Left lung (tissue), 10 donors: ENCODE results near the gene IQGAP3. TPM values are rescaled to one million over a fixed set of nuclear protein-coding genes. Genes with fewer than 3 reads are reported as not detected.
A peak's percentile ranks its signal among the peaks of the same experiment; 100 is the strongest.

Experiments
- ATAC-seq: fragments of 200-7000 bp; cut with Tn5 transposase; one replicate; pipeline ENCODE4 v1.9.1; 2020; ENCODE audit warnings: moderate library complexity
- DNase-seq, 4 donors: peaks; one replicate each; pipeline ENCODE4 v3.0.0-alpha.2; 2013 to 2020
- H3K27ac ChIP-seq, 2 donors: fragments of 200-600 bp; sonication (generic) in 1 of 2; one replicate each; pipeline versions ENCODE4 v1.5.0 to v1.8.0; 2020 to 2021
- H3K27me3 ChIP-seq, 2 donors: fragments of 200-600 bp; sonication (generic) in 1 of 2; one replicate each; pipeline versions ENCODE4 v1.5.0 to v1.8.0; 2020 to 2021
- H3K36me3 ChIP-seq, 2 donors: fragments of 200-600 bp; sonication (generic) in 1 of 2; one replicate each; pipeline versions ENCODE4 v1.5.0 to v1.8.0; 2020 to 2021
- H3K4me1 ChIP-seq, 2 donors: fragments of 200-600 bp; one replicate each; pipeline ENCODE4 v1.8.0; 2021
- H3K4me3 ChIP-seq, 2 donors: fragments of 200-600 bp; sonication (generic) in 1 of 2; one replicate each; pipeline versions ENCODE4 v1.5.0 to v1.8.0; 2020 to 2021; ENCODE audit warnings: mild to moderate bottlenecking in 1 of 2
- H3K9me3 ChIP-seq, 2 donors: fragments of 200-600 bp; sonication (generic) in 1 of 2; one replicate each; pipeline versions ENCODE4 v1.5.0 to v1.8.0; 2020 to 2021
- CTCF ChIP-seq, 2 donors: fragments of 200-600 bp; sonication (generic) in 1 of 2; IDR thresholded peaks; one replicate each; pipeline versions ENCODE4 v1.5.0 to v1.8.0; 2021; ENCODE audit warnings: antibody characterized with exemption in 2 of 2
- intact Hi-C, 2 donors: fragments of 100-400 bp; cut with DNase I; formaldehyde crosslinking; loops; one replicate each; pipeline versions ENCODE4 v1.11.2 to v1.14.2; 2022
- polyA plus RNA-seq, 6 donors: library from polyadenylated mRNA; unstranded; fragments of 120-200 nt; gene quantifications; one replicate each; pipeline ENCODE4 v1.2.1, GENCODE V29; 2013; ENCODE audit not compliant: insufficient read length in 6 of 6
- total RNA-seq, 2 donors: library from RNA; stranded (reverse); fragmentation: NEBNext Ultra II Directional; extraction: Animal tissue kit (Norgen Biotek cat#: 25700); gene quantifications; one replicate each; pipeline ENCODE4 v1.2.1, GENCODE V29; 2021
- donor health status: DM: no; HTN: yes; CAD: no.
- donor health status: DM: no; HTN: no; CAD: no.

Gene IQGAP3
- total and polyA plus RNA-seq, 8 donors = 2.8 to 26.7 (median 13.1) TPM

- Histone ChIP-seq H3K36me3 (no peaks in the 10 kb centered on the region), H3K27ac (peak overlapping the region; percentile 27 to 48), H3K4me3 (peak overlapping the region in 1 of 2 donors; percentile 99), H3K27me3 (no peaks in the 10 kb centered on the region), H3K4me1 (peaks cover 67 to 82% of the 10 kb centered on the region in 2 donors), H3K9me3 (no peaks in the 10 kb centered on the region)
- no peak for TF ChIP-seq CTCF (IDR thresholded peaks at IDR 0.05)
- intact Hi-C loops = no loop called here
- ATAC-seq (no peak), DNase-seq (no peak)
These were observed 75.2 kb downstream of the IQGAP3 start for GRCh38 chr1:156497078-156497742.

GRCh38 chr1:156496211-156496761 lies 76.1 kb downstream of the IQGAP3 start:
- DNase-seq (no peak), ATAC-seq (no peak)
- Histone ChIP-seq H3K4me3 (no peak overlapping the region), H3K36me3 (no peaks in the 10 kb centered on the region), H3K9me3 (no peaks in the 10 kb centered on the region), H3K4me1 (peaks cover 68 to 82% of the 10 kb centered on the region in 2 donors), H3K27ac (peak overlapping the region; percentile 27 to 45), H3K27me3 (no peaks in the 10 kb centered on the region)
- TF ChIP-seq CTCF (IDR thresholded peaks at IDR 0.05) = no peak
- intact Hi-C loops = no loop called here

GRCh38 chr1:156495401-156496140 lies 76.8 kb downstream of the IQGAP3 start:
- peak overlapping the region; percentile 27 to 45 for H3K27ac ChIP-seq
- H3K9me3 ChIP-seq = no peaks in the 10 kb centered on the region
- no peak overlapping the region for H3K4me3 ChIP-seq
- peaks cover 75 to 89% of the 10 kb centered on the region in 2 donors for H3K4me1 ChIP-seq
- no peak for TF ChIP-seq CTCF (IDR thresholded peaks at IDR 0.05)
- no peaks in the 10 kb centered on the region for H3K36me3 ChIP-seq
- ATAC-seq = no peak
- no peak for DNase-seq
- intact Hi-C loops = no loop called here
- H3K27me3 ChIP-seq = no peaks in the 10 kb centered on the region

- no peak for TF ChIP-seq CTCF (IDR thresholded peaks at IDR 0.05)
- peaks cover 87 to 100% of the 10 kb centered on the region in 2 donors for H3K4me1 ChIP-seq
- no peak for ATAC-seq
These were observed 78.0 kb downstream of the IQGAP3 start for GRCh38 chr1:156494309-156494895.

GRCh38 chr1:156493742-156494141 lies 78.6 kb downstream of the IQGAP3 start:
- no peaks in the 10 kb centered on the region for H3K27me3 ChIP-seq
- H3K9me3 ChIP-seq = no peaks in the 10 kb centered on the region
- intact Hi-C loops = no loop called here
- peak overlapping the region; percentile 24 to 72 for H3K27ac ChIP-seq
- peaks cover 93 to 100% of the 10 kb centered on the region in 2 donors for H3K4me1 ChIP-seq
- H3K4me3 ChIP-seq = no peak overlapping the region
- no peak for TF ChIP-seq CTCF (IDR thresholded peaks at IDR 0.05)
- H3K36me3 ChIP-seq = no peaks in the 10 kb centered on the region
- no peak for ATAC-seq
- no peak for DNase-seq

More at GRCh38 chr1:156494309-156494895, 78.0 kb downstream of the IQGAP3 start:
- no peak for DNase-seq
- intact Hi-C loops = no loop called here
- no peaks in the 10 kb centered on the region for H3K36me3 ChIP-seq
- H3K9me3 ChIP-seq = no peaks in the 10 kb centered on the region
- H3K27ac ChIP-seq = no peak overlapping the region
- H3K4me3 ChIP-seq = no peak overlapping the region
- H3K27me3 ChIP-seq = no peaks in the 10 kb centered on the region
